Measurements from ENCODE around the gene FAM20A.

The FAM20A gene

DNA sequence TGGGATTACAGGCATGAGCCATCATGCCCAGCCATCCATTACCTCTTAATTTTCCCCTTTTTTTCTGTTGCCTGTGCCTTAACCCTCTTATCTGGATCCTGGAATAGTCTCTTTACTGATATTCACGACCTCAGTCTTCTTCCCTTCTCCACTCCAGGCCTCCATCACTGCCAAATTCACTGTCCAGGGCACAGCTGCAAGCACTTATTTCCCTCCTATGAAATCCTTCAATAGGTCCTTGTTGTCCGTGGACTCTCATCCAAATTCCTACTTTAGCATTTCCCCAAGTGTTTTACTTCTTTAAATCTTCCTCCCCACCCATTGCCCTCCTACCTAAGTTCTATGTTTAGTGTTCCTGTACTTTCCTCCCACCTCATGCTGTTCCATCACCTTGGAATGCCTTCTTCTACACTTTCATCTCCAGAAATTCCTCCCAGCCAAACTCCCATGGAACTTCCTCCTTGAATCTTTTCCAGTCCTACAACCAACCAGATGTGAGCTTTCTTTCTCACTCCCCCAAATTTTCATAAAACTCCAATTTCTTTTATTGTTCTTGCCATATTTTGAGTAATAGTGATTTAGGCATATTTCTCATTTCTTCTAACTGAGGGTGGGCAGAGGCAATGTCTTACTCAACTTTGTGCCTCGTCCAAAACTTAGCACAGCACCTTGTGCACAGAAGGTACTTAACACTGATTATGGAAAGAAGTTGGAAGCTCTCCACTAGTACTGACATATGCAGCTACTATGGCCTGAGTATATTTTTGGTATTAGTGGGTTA lies 35.3 kb downstream of the FAM20A start:
- no peak for DNase-seq (ENCODE audit: low read depth in 2 of 2)

DNA sequence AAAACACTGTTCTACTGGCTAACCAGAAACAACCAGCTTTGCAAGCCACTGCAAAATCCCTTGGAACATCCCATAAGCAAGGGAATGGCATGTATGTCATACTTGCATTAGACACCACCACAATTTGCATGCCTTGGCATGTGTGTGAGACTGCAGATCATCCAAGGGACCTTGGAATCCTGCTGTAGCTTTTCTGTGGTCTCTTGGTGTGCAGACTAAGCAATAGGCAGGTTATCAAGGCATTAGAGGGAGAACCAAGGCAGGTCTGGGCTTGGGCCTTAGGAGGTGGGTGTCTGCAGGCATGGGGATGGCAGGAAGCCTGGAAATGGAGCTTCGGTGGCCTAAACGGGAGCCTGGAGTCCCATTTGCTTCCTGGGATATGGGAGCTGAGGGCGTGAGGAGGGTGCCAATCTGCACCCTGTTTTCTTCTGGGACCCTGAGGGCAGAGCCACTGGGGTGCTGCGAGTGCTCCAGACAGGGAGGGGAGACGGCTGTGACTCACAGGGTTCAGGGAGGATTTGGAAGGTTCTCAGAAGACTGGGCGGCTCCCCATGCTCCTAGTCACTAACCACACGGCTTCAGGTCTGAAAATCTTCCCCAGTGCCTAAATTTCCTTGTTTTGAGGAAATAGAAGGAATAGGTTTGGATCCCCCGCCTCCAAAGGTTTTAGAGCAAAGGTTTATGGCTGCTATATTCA lies 36.6 kb downstream of the FAM20A start:
- no peak for DNase-seq (ENCODE audit: low read depth in 2 of 2)

DNA sequence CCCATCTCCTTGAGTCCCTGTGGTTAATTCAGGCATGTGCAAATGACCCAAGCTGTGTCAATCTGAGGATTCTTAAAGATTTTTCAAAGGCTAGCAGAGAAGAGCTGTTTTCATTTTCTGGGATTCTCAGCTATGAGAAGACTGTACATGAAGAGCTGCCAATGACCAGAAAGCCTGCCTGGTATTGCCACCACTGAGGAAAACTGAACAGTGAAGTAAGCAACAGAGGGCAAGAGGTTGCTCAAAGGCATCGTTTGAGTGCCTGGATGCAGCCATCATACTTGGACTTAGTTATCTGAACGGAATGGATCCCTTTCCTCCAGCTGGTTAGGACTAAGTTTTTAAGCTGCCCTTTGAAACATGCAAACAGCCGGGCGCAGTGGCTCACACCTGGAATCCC lies 38.4 kb downstream of the FAM20A start:
- DNase-seq (ENCODE audit: low read depth in 2 of 2): no peak

DNA sequence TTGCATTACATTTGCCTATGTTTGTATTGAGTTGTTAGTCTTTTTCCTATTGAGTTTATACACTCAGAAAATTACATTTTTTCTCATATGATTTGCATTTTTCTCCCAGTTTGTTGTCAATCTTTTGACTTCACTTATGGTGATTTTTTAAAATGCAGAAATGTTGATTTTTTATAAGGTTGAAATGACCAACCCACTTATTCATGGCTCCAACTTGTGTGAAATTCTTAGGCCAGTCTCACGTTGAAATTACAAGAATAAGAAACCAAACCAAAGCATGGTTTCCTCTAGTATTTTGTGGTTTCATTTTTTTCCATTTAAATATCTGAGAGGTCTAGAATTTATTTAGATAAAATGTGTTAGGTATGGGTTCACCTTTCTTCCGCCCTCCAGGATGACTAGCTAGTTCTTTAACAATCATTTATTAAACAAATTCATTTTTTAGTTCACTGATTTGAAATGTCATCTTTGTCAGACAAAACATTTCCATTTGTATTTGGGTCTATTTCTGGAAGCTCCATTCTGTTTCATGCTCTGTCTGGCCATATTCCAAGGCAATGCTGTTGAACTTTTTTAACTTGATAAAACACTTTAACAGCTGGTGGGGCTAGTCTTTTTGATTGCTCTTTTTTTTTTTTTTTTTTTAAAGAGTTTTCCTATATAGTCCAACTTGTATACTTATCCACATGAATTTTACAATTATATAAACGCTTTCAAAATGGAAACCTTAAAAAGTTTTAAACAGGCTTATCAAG lies 40.0 kb downstream of the FAM20A start:
- DNase-seq (ENCODE audit: low read depth in 2 of 2): no peak

DNA sequence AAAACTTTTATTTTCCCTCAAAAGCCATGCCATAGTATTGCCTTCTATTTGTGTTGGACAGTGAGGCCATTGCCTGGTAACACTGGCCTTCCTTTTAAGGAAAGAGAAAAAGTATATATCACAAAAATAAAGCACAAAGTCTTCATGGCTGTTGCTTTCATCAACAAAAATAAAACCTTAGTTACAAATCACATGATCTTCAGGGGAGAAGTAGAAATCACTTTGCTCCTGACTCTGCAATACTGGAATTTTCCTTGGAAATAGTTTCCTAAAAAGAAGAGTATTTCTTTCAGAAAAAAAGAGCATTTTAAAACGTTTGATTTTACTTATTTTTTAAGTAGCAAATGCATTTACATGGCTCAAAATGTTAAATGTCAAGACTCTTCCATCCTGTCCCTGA lies 41.9 kb downstream of the FAM20A start:
- no peak for DNase-seq (ENCODE audit: low read depth in 2 of 2)

DNA sequence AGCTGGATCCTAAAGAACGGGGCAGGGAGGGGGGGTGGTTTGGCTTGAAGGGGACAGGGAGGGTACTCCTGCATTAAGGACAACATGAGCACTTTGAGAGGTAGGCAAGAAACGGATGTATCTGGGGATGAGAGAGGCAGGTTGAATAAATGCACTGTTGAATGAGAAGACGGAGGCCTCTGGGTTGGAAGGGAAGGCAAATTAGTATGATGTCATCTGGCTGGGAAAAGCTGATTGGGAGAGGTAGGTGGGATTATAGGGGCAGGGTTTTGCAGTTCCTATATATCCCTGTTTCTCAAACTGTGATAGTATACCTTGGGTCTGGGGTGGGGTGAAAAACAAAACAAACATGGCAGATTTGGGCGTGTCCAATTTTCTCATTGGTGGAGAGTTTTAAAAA lies 44.6 kb downstream of the FAM20A start:
- no peak for DNase-seq (ENCODE audit: low read depth in 2 of 2)

DNA sequence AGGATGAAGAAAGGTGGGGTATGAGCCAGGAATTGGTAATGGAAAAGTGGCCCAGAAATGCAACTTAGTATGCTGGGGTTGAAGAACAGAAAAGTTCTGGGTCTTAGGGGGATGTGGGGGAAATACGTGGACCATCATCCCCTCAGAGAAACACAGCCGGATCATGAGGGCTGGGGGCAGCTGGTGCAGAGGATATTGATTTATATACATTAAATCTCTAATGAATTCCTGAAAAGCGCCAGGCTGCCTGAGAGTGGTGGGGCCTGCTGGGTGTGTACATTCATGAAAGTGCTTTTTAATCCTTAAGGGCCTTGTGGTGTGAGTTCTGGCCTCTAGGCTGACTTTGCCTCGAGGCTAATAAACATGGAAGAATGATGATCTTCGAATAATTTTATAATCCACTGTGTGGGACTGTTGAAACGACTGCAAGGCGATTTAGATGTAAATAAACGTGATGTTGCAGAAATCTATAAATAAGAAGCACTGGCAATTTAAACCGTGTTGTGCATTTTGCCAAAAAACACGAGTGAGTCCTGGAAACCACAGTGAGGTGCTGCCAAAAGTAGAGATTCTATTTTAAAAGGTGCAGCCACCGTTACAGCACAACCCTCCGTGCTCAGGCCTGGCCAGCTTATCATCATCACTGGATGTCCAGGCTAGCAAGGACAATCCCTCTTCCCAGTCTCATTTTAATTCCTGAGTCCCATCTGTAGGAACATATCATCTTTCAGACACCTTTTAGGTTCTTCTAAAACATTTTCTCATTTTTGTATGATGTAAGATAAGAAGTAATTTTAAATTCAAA lies 56.9 kb downstream of the FAM20A start:
- no peak for DNase-seq (ENCODE audit: low read depth in 2 of 2)

DNA sequence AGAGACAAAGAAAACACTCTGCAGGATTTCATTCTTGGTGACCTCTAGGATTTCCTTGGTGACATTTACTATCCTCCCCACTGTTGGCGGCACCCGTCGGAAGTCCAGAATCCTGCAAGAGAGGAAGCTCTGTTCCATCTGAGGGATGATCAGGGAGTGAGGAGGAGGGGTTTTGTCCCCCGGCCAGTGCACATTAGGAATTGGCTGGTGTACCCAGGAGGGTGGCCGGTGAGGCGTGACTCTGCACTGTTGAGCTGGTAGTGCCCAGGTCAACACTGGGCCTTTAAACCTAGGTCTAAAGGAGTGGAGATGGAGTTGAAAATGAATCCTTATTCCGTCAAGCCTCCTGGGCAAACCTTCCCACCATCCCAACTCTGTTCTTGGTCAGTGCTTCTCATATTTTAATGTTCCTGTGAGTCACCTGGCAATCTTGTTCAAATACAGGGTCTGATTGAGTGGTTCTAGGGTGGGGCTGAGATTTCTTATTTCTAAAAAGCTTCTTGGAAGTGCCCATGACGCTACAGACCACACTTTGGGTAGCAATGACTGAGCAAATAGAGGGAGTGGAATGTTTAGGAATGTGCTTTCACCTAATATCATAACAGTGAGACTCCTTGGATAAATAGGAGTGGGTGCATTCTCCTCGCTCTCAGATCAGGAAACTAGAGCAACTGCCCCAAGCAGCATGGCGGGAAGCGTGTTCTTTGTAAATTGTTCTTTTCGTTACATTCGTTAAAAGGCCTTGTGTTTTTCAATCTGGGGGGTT lies 58.3 kb downstream of the FAM20A start:
- no peak for DNase-seq (ENCODE audit: low read depth in 2 of 2)

DNA sequence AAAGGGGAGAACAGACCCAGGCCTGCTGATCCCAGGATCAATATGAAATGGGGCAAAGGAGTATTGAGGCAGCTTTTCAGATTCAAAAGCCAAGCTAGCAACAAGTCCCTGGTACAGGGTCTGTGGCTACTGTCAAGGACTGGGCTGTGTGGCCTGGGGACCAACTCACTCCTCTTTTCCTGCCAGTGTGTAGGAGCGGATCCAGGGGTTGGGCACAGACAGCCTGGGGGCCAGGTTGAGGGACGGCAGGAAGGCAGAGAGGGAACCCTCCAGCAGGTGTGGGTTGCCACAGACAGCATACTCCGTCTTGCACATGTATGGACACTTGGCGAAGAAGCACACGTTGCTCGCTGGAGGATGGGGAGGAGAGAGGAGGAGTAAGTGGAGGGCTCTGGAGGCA lies 59.4 kb downstream of the FAM20A start:
- no peak for DNase-seq (ENCODE audit: low read depth in 2 of 2)

DNA sequence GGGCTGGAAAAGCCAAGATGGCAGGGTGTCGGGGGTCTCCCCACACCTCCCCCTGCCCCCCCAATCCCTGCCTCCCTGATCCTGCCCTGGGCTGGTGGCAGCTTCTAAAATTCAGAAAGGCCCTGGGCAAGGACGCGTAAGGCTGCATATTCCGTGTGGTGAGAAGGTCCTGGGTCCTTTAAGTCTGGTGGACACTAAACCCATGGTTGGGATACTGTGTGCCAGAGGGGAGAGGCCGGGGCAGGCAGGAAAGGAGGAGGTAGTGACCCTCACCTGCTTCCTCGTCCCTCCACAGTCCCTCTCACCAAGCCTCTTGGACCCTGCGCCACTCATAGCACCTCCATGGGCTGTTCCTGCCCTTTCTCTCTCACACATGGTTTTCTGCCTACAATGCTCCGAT lies 60.2 kb downstream of the FAM20A start:
- no peak for DNase-seq (ENCODE audit: low read depth in 2 of 2)

DNA sequence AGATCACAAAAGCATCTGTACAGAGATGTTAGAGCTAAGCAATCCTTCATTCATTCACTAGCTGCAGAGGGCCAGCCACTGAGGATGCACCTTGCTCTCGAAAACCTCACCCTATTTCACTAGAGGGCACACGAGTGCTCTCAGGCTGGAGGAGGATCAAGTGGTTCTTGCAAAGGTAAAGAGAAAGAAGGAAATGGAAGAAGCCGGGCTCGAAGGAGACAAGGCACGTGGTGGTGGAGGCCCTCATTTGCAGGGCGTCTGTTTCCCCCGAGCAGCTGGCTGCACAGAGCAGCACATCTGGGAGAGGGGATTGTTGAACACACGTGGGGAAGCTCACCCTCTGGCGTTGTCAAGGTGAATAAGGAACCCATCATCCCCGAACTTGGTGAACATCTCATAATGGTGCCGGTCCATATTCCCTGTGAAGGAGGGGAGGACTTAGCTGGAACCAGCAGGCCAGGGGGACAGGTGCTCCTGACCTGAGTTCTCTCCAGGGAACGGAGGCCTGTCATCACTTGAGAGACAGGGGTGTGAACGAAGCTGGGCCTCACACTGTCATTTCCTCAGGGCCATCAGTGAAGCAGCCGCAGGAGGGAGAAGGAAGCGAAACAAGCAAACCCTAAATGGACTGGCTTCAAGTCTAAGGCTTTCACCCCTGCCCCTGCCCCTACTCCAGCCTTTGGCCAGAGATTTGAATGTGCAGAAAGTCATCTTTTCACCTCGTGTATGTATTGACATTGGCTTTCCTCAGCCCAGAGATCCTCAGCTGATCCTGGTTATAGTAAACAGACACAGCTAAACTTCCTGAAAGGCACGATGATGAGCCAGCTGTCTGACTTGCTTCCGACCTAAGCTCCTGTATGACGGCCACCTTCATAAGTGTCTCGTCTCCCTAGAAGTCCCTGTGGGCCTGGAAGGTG lies 61.4 kb downstream of the FAM20A start:
- DNase-seq (ENCODE audit: low read depth in 2 of 2): no peak

DNA sequence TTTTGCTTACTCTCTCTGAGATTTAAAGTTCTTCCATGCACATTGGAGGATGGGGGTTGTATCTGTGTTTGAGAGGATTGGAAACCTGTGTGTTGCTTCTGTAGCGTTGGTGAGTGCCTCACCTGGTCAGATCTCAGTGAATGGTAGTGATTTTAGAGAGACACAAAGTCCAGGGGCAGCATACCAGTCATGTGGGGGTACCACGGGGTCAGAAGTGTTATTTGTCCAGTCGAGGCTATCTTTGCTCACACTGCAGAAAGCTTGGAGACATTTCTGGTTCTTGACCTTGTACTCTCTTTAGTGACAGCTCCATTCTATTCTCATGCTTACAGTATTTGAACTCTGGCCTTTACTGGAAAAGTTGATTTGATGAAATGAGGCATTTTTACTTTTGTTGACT lies 65.2 kb downstream of the FAM20A start:
- no peak for DNase-seq (ENCODE audit: low read depth in 2 of 2)

DNA sequence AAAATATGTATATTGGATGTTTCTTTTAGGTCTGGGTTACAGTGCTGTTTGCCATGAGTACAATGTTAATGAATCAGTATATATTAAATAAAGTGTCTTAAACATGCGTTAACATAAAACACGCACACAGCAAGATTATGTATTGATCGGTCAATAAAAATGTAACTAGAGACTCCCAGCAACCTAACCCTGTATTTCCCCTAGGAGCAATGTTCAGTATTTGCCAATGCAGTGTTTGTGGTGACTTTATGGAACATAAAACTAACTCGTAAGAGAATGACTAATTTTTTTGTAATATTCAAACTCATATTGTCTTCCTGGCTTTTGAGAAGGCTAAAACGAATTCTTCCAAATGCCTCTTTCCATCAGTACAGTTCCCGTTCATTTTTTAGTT lies 66.5 kb downstream of the FAM20A start:
- no peak for DNase-seq (ENCODE audit: low read depth in 2 of 2)

DNA sequence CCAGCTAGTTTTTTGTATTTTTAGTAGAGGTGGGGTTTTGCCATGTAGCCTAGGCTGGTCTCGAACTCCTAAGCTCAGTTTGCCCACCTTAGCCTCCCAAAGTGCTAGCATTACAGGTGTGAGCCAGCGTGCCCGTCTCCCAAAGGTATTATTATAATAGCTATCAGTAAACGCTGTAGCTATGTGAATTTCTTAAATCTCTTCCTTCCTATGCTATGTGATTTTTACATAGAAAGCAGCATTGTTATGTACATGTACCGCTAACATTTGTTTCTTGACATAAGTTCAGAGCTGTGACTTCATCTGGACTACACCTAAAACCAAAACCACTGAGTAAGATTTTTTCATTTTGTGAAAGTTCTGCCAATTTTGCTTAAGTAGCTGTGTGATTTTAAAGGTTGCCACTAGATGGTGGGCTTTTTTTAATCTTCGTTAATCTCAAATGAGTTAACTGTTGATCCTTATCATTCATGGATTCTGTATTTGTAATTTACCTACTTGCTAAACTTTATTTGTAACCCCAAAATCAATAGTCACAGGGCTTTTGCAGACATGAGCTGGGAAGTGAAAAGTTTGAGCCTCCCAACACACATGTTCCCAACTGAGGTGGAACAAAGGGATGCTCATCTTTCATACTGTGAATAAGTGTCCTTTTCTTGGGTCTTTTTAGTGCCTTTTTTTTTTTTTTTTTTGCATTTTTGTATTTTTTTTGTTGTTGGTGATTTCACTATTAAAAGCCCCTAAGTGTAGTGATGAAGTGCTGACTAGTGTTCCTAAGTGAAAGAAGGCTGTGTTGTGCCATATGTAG lies 67.1 kb downstream of the FAM20A start:
- no peak for DNase-seq (ENCODE audit: low read depth in 2 of 2)

DNA sequence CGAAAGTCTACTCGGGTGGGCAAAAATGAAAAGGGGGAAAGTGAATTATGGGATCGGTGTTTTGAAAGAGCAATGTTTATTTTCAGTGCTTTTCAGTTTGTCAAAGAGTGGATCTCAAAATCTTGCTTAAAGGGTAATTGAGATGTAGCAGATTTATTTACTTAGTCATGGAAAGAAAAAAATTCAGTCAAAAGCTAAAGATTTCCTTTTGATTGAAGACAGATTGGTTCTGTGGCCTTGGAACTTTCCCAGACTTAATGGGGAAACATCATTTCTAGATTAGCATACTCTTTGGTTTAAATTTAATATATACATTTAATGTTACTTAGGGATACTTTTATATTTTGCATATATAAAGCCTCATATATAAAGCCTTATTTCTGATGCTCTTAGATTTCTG lies 68.3 kb downstream of the FAM20A start:
- DNase-seq (ENCODE audit: low read depth in 2 of 2): no peak

DNA sequence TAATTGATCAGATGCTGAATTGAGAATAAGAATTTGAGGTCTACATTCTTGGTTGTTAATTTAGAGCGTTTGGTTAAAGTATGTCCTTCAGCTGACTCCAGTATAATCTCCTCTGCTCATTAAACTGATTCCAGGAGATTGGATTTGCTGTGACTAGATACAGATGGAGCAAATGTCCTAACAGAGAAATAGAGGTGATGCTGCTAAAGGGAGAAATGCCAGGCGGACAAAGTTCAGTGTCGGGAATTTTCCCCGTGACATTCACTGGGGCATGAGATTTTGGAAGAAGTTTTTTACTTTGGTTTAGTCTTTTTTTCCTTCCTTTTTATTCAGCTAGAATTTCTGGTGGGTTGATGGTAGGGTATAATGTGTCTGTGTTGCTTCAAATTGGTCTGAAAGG lies 69.9 kb downstream of the FAM20A start:
- DNase-seq (ENCODE audit: low read depth in 2 of 2): no peak

DNA sequence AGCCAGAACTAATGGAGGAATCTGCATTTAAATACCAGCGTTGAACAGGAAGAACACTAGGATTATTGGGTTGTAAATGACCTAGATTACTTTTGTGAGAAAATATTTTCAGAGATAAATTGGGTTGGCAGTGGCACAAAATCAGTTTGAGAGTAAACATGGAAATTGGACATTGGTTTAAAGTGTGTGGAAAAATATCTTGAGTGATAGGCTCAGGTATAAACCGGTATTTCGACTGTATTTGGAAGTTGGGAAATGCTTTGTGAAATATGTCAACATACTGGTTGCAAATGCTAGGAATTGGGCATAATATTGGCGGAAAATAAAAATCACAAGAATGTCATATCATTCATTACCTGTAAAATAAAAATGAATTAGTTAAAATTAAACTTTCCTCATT lies 73.9 kb downstream of the FAM20A start:
- DNase-seq (ENCODE audit: low read depth in 2 of 2): no peak

DNA sequence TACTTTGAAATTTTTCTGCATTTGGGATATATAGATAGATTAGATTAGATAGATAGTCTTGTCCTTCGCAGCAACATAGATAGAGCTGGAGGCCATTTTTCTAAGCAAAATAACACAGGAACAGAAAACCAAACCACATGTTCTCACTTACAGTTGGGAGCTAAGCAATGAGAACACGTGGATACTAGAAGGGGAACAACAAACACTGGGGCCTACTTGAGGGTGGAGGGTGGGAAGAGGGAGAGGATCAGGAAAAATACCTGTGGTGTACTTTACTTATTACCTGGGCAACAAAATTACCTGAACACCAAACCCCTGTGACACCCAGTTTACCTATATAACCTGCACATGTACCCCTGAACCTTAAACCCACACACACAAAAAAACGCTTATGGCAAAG lies 74.6 kb downstream of the FAM20A start:
- DNase-seq (ENCODE audit: low read depth in 2 of 2): no peak

DNA sequence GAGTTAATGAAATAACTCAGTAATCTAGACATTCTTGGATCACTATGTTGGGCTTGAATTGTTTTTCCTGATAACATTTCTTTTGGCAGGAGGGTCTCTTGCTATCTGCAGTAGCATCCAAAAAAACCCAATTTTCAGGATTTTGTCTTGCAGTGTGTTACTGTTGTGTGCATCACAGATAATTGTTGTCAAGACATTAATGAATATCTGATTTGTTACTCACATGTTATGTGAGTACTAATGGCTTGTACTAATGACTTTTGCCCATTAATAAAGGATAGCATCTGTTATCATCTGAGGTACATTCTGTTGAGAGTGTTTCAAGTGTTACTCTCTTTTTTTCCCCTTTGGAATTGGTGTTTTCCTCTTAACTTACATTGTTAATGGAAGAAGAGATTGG lies 78.9 kb downstream of the FAM20A start:
- DNase-seq (ENCODE audit: low read depth in 2 of 2): no peak
